Caco-2 (cell line): ENCODE measurements around the gene KY. TPM values are rescaled to one million over a fixed set of nuclear protein-coding genes. Genes with fewer than 3 reads are reported as not detected.

Experiments used
- BruUV-seq: library from RNA; stranded (reverse); fragments of 400-500 nt; replicated peaks from 2 replicates; lab custom pipeline; 2021; lab: Mats Ljungman, UMichigan
- CTCF ChIA-PET: fragments of 300-600 bp; sonication (Branson Sonifier 250); formaldehyde crosslinking; loops from one replicate; lab custom pipeline; 2022; ENCODE audit warnings: antibody characterized with exemption; lab: Charles Lee
- POLR2A ChIA-PET: fragments of 300-600 bp; sonication (Branson Sonifier 250); formaldehyde crosslinking; loops from one replicate; lab custom pipeline; 2022; ENCODE audit warnings: antibody characterized with exemption; lab: Charles Lee
- DNase-seq, 2 experiments: peaks; one replicate each; pipeline versions ENCODE4 v3.0.0 to v3.0.0-alpha.2; 2020 to 2022
- H3K27me3 ChIP-seq: replicated peaks from 2 replicates; pipeline ENCODE4 v1.6.0; 2011; ENCODE audit warnings: low read length; ENCODE audit not compliant: control insufficient read depth, insufficient read depth
- H3K36me3 ChIP-seq: 2 replicates; pipeline ENCODE4 v1.5.1; 2011; ENCODE audit warnings: low read length; ENCODE audit not compliant: control insufficient read depth, insufficient read depth
- H3K4me1 ChIP-seq: fragments of 250-450 bp; sonication (Bioruptor Pico); 2 replicates; pipeline ENCODE4 v1.5.1; 2020; ENCODE audit warnings: mild to moderate bottlenecking
- H3K4me3 ChIP-seq: 2 replicates; pipeline ENCODE4 v1.5.1; 2011; ENCODE audit warnings: low read depth, mild to moderate bottlenecking, control low read depth, low read length
- H3K9me3 ChIP-seq: fragments of 250-450 bp; sonication (Bioruptor Pico); 2 replicates; pipeline ENCODE4 v1.5.1; 2020; ENCODE audit warnings: mild to moderate bottlenecking, moderate library complexity
- H3K27ac Mint-ChIP-seq: one replicate; pipeline ENCODE4 v1.8.0; 2022; ENCODE audit warnings: mixed read lengths; ENCODE audit not compliant: unreplicated experiment
- H3K27me3 Mint-ChIP-seq: one replicate; pipeline ENCODE4 v1.8.0; 2022; ENCODE audit warnings: mixed read lengths; ENCODE audit not compliant: insufficient read depth, unreplicated experiment
- H3K36me3 Mint-ChIP-seq: one replicate; pipeline ENCODE4 v1.8.0; 2022; ENCODE audit warnings: mild to moderate bottlenecking, mixed read lengths; ENCODE audit not compliant: insufficient read depth, unreplicated experiment
- H3K4me1 Mint-ChIP-seq: one replicate; pipeline ENCODE4 v1.8.0; 2022; ENCODE audit warnings: low read depth, mixed read lengths; ENCODE audit not compliant: unreplicated experiment
- H3K4me3 Mint-ChIP-seq: one replicate; pipeline ENCODE4 v1.8.0; 2022; ENCODE audit warnings: mild to moderate bottlenecking, moderate library complexity, mixed read lengths; ENCODE audit not compliant: unreplicated experiment
- H3K9me3 Mint-ChIP-seq: one replicate; pipeline ENCODE4 v1.8.0; 2022; ENCODE audit warnings: mixed read lengths; ENCODE audit not compliant: unreplicated experiment
- CTCF ChIP-seq, 2 experiments: fragments of 200-600 bp in 1 of 2; IDR thresholded peaks; 1 replicate in 1 of 2; 2 replicates in 1 of 2; pipeline versions ENCODE4 v1.5.1 to v1.8.0; 2011 to 2022; ENCODE audit warnings: antibody characterized with exemption in 1 of 2, control low read depth in 1 of 2, inconsistent platforms in 1 of 2, low read depth in 1 of 2, low read length in 1 of 2, mild to moderate bottlenecking in 1 of 2, moderate library complexity in 1 of 2; ENCODE audit not compliant: insufficient read depth in 1 of 2, severe bottlenecking in 1 of 2, unreplicated experiment in 1 of 2
- intact Hi-C: fragments of 100-400 bp; cut with micrococcal nuclease; formaldehyde crosslinking; loops from one replicate; pipeline ENCODE4 v1.10.0; 2022; ENCODE audit not compliant: unreplicated experiment
- total RNA-seq: library from RNA; stranded (reverse); gene quantifications from 2 replicates; pipeline ENCODE4 v1.2.3, GENCODE V29; 2022

KY gene
- total RNA-seq, 1 experiment from 2014 or later: not detected

GRCh38 chr3:134601539-134602439, 49.0 kb downstream of the KY start:
- CTCF ChIA-PET: interaction anchor here (1.2 to 2.2 kb wide), 5 partner anchors 10 to 193 kb away, joined by 3 to 8 read pairs (median 6); partner anchors contain the start of gene EPHB1
- H3K36me3 Mint-ChIP-seq: no peaks in the 10 kb centered on the region
- no peak overlapping the region for H3K4me3 Mint-ChIP-seq
- BruUV-seq: no TSS peak
- H3K27ac Mint-ChIP-seq: no peak overlapping the region
- DNase-seq: peak; percentile 56 to 62
- no peaks in the 10 kb centered on the region for H3K4me1 Mint-ChIP-seq
- H3K9me3 Mint-ChIP-seq: no peaks in the 10 kb centered on the region
- intact Hi-C loops: loop anchor here (2.0 to 5.0 kb wide), 5 partner anchors 75 to 1291 kb away; partner anchors contain the start of gene EPHB1
- no peak for TF ChIP-seq CTCF (IDR thresholded peaks at IDR 0.05; ENCODE audit: insufficient read depth in 1 of 2, low read depth in 1 of 2, low read length in 1 of 2, severe bottlenecking in 1 of 2, unreplicated experiment in 1 of 2)
- H3K4me1 ChIP-seq: no peaks in the 10 kb centered on the region
- no peaks in the 10 kb centered on the region for H3K36me3 ChIP-seq
- H3K27me3 Mint-ChIP-seq: peaks cover 14% of the 10 kb centered on the region
- POLR2A ChIA-PET: no interaction called here
- H3K27me3 ChIP-seq: no peaks in the 10 kb centered on the region
- H3K9me3 ChIP-seq: no peaks in the 10 kb centered on the region
- no peak overlapping the region for H3K4me3 ChIP-seq

GRCh38 chr3:134600685-134601463, 49.9 kb downstream of the KY start:
- no peak overlapping the region for H3K27ac Mint-ChIP-seq
- BruUV-seq: no TSS peak
- peak overlapping the region; percentile 28 for H3K4me3 Mint-ChIP-seq
- no peaks in the 10 kb centered on the region for H3K4me1 Mint-ChIP-seq
- ChIA-PET POLR2A (no interaction called here), CTCF (interaction anchor here (0.7 to 2.2 kb wide), 8 partner anchors 11 to 194 kb away, joined by 3 to 8 read pairs (median 4); partner anchors contain the start of gene EPHB1)
- Histone ChIP-seq H3K27me3 (no peaks in the 10 kb centered on the region), H3K4me3 (no peak overlapping the region), H3K36me3 (no peaks in the 10 kb centered on the region), H3K4me1 (no peaks in the 10 kb centered on the region), H3K9me3 (no peaks in the 10 kb centered on the region; the same call in 1 of the 2 replicates)
- no peaks in the 10 kb centered on the region for H3K36me3 Mint-ChIP-seq
- intact Hi-C loops: loop anchor here (1.0 to 5.0 kb wide), 6 partner anchors 40 to 1291 kb away; partner anchors contain the start of gene EPHB1
- peak; percentile 50 to 82 for DNase-seq
- TF ChIP-seq CTCF (IDR thresholded peaks at IDR 0.05; ENCODE audit: insufficient read depth in 1 of 2, low read depth in 1 of 2, low read length in 1 of 2, severe bottlenecking in 1 of 2, unreplicated experiment in 1 of 2): peak; percentile 91 to 97
- peaks cover 14% of the 10 kb centered on the region for H3K27me3 Mint-ChIP-seq
- H3K9me3 Mint-ChIP-seq: no peaks in the 10 kb centered on the region

GRCh38 chr3:134600206-134600605, 50.6 kb downstream of the KY start:
- ChIA-PET CTCF (interaction anchor here (0.7 to 2.2 kb wide), 7 partner anchors 11 to 195 kb away, joined by 3 to 8 read pairs (median 4); partner anchors contain the start of gene EPHB1), POLR2A (no interaction called here)
- BruUV-seq: no TSS peak
- intact Hi-C loops: loop anchor here (1.0 to 5.0 kb wide), 6 partner anchors 41 to 1292 kb away; partner anchors contain the start of gene EPHB1
- Mint-ChIP-seq H3K36me3 (no peaks in the 10 kb centered on the region), H3K4me3 (no peak overlapping the region), H3K4me1 (no peaks in the 10 kb centered on the region), H3K27ac (no peak overlapping the region), H3K27me3 (peaks cover 10% of the 10 kb centered on the region), H3K9me3 (no peaks in the 10 kb centered on the region)
- DNase-seq: no peak
- Histone ChIP-seq H3K4me3 (no peak overlapping the region), H3K4me1 (no peaks in the 10 kb centered on the region), H3K36me3 (no peaks in the 10 kb centered on the region), H3K9me3 (no peaks in the 10 kb centered on the region; the same call in 1 of the 2 replicates), H3K27me3 (no peaks in the 10 kb centered on the region)
- no peak for TF ChIP-seq CTCF (IDR thresholded peaks at IDR 0.05; ENCODE audit: insufficient read depth in 1 of 2, low read depth in 1 of 2, low read length in 1 of 2, severe bottlenecking in 1 of 2, unreplicated experiment in 1 of 2)
